OCI-LY7 (cell line): Measurements from ENCODE around the gene HNRNPL. TPM values are rescaled to one million over a fixed set of nuclear protein-coding genes. Genes with fewer than 3 reads are reported as not detected.
A peak's percentile ranks its signal among the peaks of the same experiment; 100 is the strongest.

Experiments used
- BruUV-seq: library from RNA; stranded (reverse); fragments of 400-500 nt; replicated peaks from 2 replicates; lab custom pipeline; 2021; lab: Mats Ljungman, UMichigan
- CTCF ChIA-PET: fragments of 300-600 bp; sonication (Branson Sonifier 250); formaldehyde crosslinking; loops from one replicate; lab custom pipeline; 2022; ENCODE audit warnings: antibody characterized with exemption; ENCODE audit not compliant: unreplicated experiment; lab: Charles Lee
- POLR2A ChIA-PET: fragments of 300-600 bp; sonication (Branson Sonifier 250); formaldehyde crosslinking; loops from one replicate; lab custom pipeline; 2022; ENCODE audit warnings: antibody characterized with exemption; lab: Charles Lee
- DNase-seq: peaks from one replicate; pipeline ENCODE4 v3.0.0-alpha.2; 2015; ENCODE audit warnings: low spot score
- H2AFZ ChIP-seq: fragments of 200-600 bp; sonication (generic), shearing (Covaris generic); 2 replicates; pipeline ENCODE4 v1.6.1; 2014; ENCODE audit warnings: mild to moderate bottlenecking, antibody characterized with exemption, low read length, moderate library complexity
- H3K27ac ChIP-seq: fragments of 200-600 bp; sonication (generic); 2 replicates; pipeline ENCODE4 v1.5.1; 2014; ENCODE audit warnings: mixed run types, low read depth, mild to moderate bottlenecking, moderate library complexity, low read length, inconsistent platforms; ENCODE audit not compliant: poor library complexity, severe bottlenecking
- H3K36me3 ChIP-seq: fragments of 200-600 bp; sonication (generic); 2 replicates; pipeline ENCODE4 v1.6.1; 2014; ENCODE audit warnings: mild to moderate bottlenecking, antibody characterized with exemption, low read length, moderate library complexity, mixed read lengths; ENCODE audit not compliant: insufficient read depth
- H3K4me1 ChIP-seq: fragments of 200-600 bp; sonication (generic); 2 replicates; pipeline ENCODE4 v1.5.1; 2014; ENCODE audit warnings: mild to moderate bottlenecking, low read length; ENCODE audit not compliant: insufficient read depth, poor library complexity, severe bottlenecking
- H3K4me2 ChIP-seq: fragments of 200-600 bp; sonication (generic); 2 replicates; pipeline ENCODE4 v1.6.1; 2014; ENCODE audit warnings: mild to moderate bottlenecking, low read length
- H3K4me3 ChIP-seq: fragments of 200-600 bp; sonication (generic); 2 replicates; pipeline ENCODE4 v1.5.1; 2014; ENCODE audit warnings: mild to moderate bottlenecking, low read depth, low read length; ENCODE audit not compliant: poor library complexity, severe bottlenecking
- H3K79me2 ChIP-seq: fragments of 200-600 bp; sonication (generic); 2 replicates; pipeline ENCODE4 v1.6.1; 2016; ENCODE audit warnings: low read depth, mild to moderate bottlenecking, low read length, moderate library complexity, mixed read lengths; ENCODE audit not compliant: insufficient read depth
- H3K9me2 ChIP-seq: fragments of 200-600 bp; sonication (generic); 2 replicates; pipeline ENCODE4 v1.6.1; 2016; ENCODE audit warnings: mild to moderate bottlenecking, low read length, mixed read lengths; ENCODE audit not compliant: insufficient read depth
- H3K9me3 ChIP-seq: fragments of 200-600 bp; sonication (generic); 2 replicates; pipeline ENCODE4 v1.6.1; 2014; ENCODE audit warnings: mild to moderate bottlenecking, mixed run types, low read length, mixed read lengths
- H4K20me1 ChIP-seq: fragments of 200-600 bp; sonication (generic); 2 replicates; pipeline ENCODE4 v1.6.1; 2014; ENCODE audit warnings: mild to moderate bottlenecking, antibody characterized with exemption, low read length, moderate library complexity, mixed read lengths; ENCODE audit not compliant: insufficient read depth
- EZH2phosphoT487 ChIP-seq: fragments of 200-600 bp; sonication (generic); IDR thresholded peaks from 2 replicates; pipeline ENCODE4 v1.6.1; 2018; ENCODE audit warnings: low read depth, borderline replicate concordance, mild to moderate bottlenecking, mixed run types, antibody characterized with exemption, low read length, moderate library complexity, mixed read lengths
- intact Hi-C: fragments of 100-400 bp; cut with micrococcal nuclease; formaldehyde crosslinking; loops from one replicate; pipeline ENCODE4 v1.10.0; 2022; ENCODE audit not compliant: unreplicated experiment
- total RNA-seq, 2 experiments: library from RNA; depleted of rRNA in 1 of 2; stranded (reverse); fragments of >200 nt in 1 of 2; shearing (Covaris generic) in 1 of 2; gene quantifications; 2 replicates each; pipeline ENCODE4 v1.2.3, GENCODE V29; 2014 to 2022
- TF ChIP-seq, protein P1 (sequence below): fragments of 200-600 bp; sonication (generic); conservative IDR thresholded peaks from 2 replicates; pipeline ENCODE4 v1.5.1; 2014; ENCODE audit warnings: mild to moderate bottlenecking, antibody characterized with exemption, low read length, moderate library complexity, mixed read lengths

The HNRNPL gene
- total RNA-seq, 2 experiments from 2014 or later: 263 to 655 TPM

DNA sequence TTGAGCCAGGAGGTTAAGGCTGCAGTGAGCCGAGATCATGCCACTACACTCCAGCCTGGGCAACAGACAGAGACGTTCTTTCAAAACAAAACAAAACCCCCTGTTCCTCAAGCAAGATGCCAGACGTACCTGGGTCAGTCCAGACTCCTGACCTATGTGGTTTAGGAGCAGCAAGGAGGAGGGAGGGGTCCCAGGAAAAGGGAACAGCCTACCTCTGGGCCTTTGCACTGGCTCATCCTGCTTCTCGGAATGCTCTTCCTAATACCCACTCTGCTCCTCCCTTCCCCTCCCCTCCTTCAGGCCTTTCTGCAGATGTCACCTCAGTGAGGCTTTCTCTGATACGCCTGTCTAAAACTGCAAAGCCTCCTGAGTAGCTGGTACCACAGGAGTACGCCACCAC is 18.8 kb upstream of the HNRNPL start:
- Histone ChIP-seq H3K4me1 (peaks cover 68% of the 10 kb centered on the region), H3K36me3 (peaks cover 4% of the 10 kb centered on the region; the same call in 1 of the 2 replicates), H2AFZ (peak overlapping the region; percentile 88), H3K79me2 (peaks cover 12% of the 10 kb centered on the region; the same call in 1 of the 2 replicates), H4K20me1 (no peaks in the 10 kb centered on the region), H3K9me2 (no peaks in the 10 kb centered on the region), H3K9me3 (no peaks in the 10 kb centered on the region), H3K4me2 (peak overlapping the region; percentile 99), H3K4me3 (peak overlapping the region; percentile 73), H3K27ac (peak overlapping the region; percentile 64)
- BruUV-seq: TSS peak; percentile 82
- intact Hi-C loops: no loop called here
- no peak for DNase-seq
- POLR2A ChIA-PET: interaction anchor here (0.7 to 1.6 kb wide), 4 partner anchors 11 to 592 kb away, joined by 3 to 7 read pairs (median 4); no protein-coding TSS in a partner anchor
- CTCF ChIA-PET: interaction anchor here (1.0 to 1.3 kb wide), 2 partner anchors 10 to 466 kb away, joined by 5 to 6 read pairs; partner anchors contain the start of gene RINL
- TF ChIP-seq, protein P1, sequence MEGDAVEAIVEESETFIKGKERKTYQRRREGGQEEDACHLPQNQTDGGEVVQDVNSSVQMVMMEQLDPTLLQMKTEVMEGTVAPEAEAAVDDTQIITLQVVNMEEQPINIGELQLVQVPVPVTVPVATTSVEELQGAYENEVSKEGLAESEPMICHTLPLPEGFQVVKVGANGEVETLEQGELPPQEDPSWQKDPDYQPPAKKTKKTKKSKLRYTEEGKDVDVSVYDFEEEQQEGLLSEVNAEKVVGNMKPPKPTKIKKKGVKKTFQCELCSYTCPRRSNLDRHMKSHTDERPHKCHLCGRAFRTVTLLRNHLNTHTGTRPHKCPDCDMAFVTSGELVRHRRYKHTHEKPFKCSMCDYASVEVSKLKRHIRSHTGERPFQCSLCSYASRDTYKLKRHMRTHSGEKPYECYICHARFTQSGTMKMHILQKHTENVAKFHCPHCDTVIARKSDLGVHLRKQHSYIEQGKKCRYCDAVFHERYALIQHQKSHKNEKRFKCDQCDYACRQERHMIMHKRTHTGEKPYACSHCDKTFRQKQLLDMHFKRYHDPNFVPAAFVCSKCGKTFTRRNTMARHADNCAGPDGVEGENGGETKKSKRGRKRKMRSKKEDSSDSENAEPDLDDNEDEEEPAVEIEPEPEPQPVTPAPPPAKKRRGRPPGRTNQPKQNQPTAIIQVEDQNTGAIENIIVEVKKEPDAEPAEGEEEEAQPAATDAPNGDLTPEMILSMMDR: no peak
- no peak for TF ChIP-seq EZH2phosphoT487

DNA sequence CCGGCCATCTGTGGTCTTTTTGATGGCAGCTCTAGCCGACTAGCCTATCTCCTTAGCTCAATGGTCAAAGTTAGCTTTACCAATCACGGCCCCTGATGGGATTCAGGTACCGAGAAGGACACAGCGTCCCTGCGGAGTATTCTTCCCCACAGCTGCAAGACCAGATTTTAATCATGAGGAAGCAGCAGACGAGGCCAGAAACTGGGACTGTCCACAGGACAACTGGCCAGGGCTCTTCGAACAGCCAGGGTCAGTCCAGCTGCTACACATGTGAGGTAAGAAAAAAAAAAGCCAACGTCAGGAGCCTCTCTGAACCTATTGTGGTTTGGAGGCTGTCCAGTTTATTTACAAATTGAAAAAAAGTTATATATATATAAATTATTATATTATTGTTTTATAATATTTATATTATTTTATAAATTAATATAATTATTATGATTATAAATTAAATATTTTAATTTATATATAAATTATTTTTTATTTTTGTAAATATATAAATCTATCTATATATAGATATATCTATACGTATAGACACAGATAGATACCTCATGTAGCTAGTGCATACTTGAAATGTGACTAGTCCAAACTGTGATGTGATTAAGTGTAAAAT is 17.5 kb upstream of the HNRNPL start:
- peaks cover 12% of the 10 kb centered on the region; the same call in 1 of the 2 replicates for H3K79me2 ChIP-seq
- H3K4me3 ChIP-seq: no peak overlapping the region
- H2AFZ ChIP-seq: no peak overlapping the region
- POLR2A ChIA-PET: interaction anchor here (0.6 to 1.3 kb wide), 3 partner anchors 9 to 49 kb away, joined by 3 to 4 read pairs (median 4); no protein-coding TSS in a partner anchor
- no peak overlapping the region for H3K4me2 ChIP-seq
- peaks cover 80% of the 10 kb centered on the region for H3K4me1 ChIP-seq
- TF ChIP-seq, protein P1: no peak
- TF ChIP-seq EZH2phosphoT487: no peak
- intact Hi-C loops: no loop called here
- CTCF ChIA-PET: no interaction called here
- no peak for DNase-seq
- no peak overlapping the region for H3K27ac ChIP-seq
- no TSS peak for BruUV-seq
- no peaks in the 10 kb centered on the region for H3K9me3 ChIP-seq
- H3K9me2 ChIP-seq: no peaks in the 10 kb centered on the region
- no peaks in the 10 kb centered on the region for H4K20me1 ChIP-seq
- peaks cover 4% of the 10 kb centered on the region; the same call in 1 of the 2 replicates for H3K36me3 ChIP-seq
